Activated CD4-positive, alpha-beta T cell treated with anti-CD3 and anti-CD28 coated beads, Interleukin-2, amount 10 ng/mL, durations not matched to agents 24 days and 14 days (primary cell): Measurements from ENCODE around the gene CLIP1. TPM values are rescaled to one million over a fixed set of nuclear protein-coding genes. Genes with fewer than 3 reads are reported as not detected.
A peak's percentile ranks its signal among the peaks of the same experiment; 100 is the strongest.
"Not testable (repeated sequence)": the region's sequence is repeated elsewhere in the genome, so short reads cannot be mapped to it uniquely, and the experiment has no call there.

ENCODE experiments used
- DNase-seq: peaks from one replicate; pipeline ENCODE4 v3.0.0; 2022
- H3K27ac Mint-ChIP-seq: one replicate; pipeline ENCODE4 v1.8.0; 2022; ENCODE audit warnings: mild to moderate bottlenecking, mixed read lengths
- H3K27me3 Mint-ChIP-seq: one replicate; pipeline ENCODE4 v1.8.0; 2022; ENCODE audit warnings: mixed read lengths
- H3K36me3 Mint-ChIP-seq: one replicate; pipeline ENCODE4 v1.8.0; 2022; ENCODE audit warnings: low read depth, mild to moderate bottlenecking, mixed read lengths
- H3K4me1 Mint-ChIP-seq: one replicate; pipeline ENCODE4 v1.8.0; 2021; ENCODE audit warnings: mixed read lengths
- H3K4me3 Mint-ChIP-seq: one replicate; pipeline ENCODE4 v1.8.0; 2022; ENCODE audit warnings: mild to moderate bottlenecking, moderate library complexity, mixed read lengths
- H3K9me3 Mint-ChIP-seq: one replicate; pipeline ENCODE4 v1.8.0; 2021; ENCODE audit warnings: mixed read lengths
- intact Hi-C: fragments of 100-400 bp; cut with micrococcal nuclease; formaldehyde crosslinking; loops from one replicate; pipeline ENCODE4 v1.15.1; 2023
- total RNA-seq: library from RNA; stranded (reverse); gene quantifications from 2 replicates; pipeline ENCODE4 v1.2.3, GENCODE V29; 2022

Gene CLIP1
- total RNA-seq, 1 donor from 2014 or later, result 60.8 TPM

DNA sequence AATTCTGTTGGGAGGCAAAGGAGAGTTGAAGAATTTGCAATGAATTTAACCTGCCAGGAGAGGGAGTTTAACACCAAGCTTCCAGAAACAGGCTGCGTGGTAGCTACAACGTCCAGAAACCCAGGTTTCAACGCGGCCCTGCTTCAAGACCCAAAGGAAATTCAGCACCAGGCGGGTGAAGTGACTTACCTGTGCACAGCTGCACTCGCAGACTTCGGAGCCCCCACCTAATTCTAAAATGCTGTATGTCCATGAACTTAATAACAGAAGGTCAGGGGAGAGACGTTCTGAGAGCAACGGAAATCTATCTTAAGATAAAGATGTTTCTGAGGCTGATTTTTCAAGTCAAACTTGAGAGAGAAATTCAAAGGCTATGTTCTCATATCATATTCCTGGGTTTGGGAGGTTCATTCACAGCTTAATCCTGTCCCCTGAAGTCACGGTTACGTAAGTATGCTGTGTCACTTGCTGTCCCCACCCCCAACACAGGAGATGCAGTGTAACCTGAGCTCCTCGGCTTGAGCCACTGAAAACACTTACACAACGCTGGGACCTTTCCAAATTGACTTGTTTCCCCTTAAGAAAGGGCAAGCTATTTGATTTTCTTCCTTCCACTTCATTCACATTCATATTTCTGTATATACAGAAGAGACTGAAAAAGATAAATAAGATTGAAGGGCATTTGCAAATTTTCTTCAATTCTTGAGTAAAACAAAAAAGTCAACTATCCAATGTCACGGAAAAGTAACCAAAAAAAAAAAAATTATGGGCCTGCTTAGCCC, 22.7 kb downstream of the CLIP1 start:
- Mint-ChIP-seq H3K36me3 (peaks cover 13% of the 10 kb centered on the region), H3K4me3 (peak overlapping the region; percentile 71), H3K4me1 (peaks cover 34% of the 10 kb centered on the region), H3K27ac (peak overlapping the region; percentile 87), H3K27me3 (no peaks in the 10 kb centered on the region), H3K9me3 (no peaks in the 10 kb centered on the region)
- intact Hi-C loops, result loop anchor here (1.0 to 5.0 kb wide), 4 partner anchors 13 to 128 kb away; partner anchors contain the start of genes KNTC1 and RSRC2
- DNase-seq, result peak; percentile 86

DNA sequence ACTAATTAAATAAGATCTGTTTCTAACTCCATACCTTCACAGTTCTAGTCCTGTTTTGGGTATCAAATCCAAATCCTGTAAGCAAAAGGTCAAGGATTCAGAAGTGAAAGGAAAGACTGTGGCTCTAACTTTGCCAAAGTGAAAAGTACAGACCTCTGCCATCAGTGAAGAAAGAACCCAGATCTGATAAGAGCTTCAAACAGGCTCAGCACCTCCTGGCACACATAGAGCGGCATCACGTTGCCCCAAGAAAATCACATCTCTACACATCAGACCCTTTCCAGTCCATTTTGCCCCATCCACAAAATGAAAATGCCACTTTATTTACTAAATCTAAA, 23.2 kb downstream of the CLIP1 start:
- intact Hi-C loops, result loop anchor here (1.0 kb wide), 2 partner anchors 22 to 72 kb away; no protein-coding TSS in a partner anchor
- Mint-ChIP-seq H3K36me3 (peaks cover 13% of the 10 kb centered on the region), H3K4me1 (peaks cover 35% of the 10 kb centered on the region), H3K9me3 (no peaks in the 10 kb centered on the region), H3K27me3 (no peaks in the 10 kb centered on the region), H3K27ac (peak overlapping the region; percentile 81), H3K4me3 (peak overlapping the region; percentile 71)
- no peak for DNase-seq

DNA sequence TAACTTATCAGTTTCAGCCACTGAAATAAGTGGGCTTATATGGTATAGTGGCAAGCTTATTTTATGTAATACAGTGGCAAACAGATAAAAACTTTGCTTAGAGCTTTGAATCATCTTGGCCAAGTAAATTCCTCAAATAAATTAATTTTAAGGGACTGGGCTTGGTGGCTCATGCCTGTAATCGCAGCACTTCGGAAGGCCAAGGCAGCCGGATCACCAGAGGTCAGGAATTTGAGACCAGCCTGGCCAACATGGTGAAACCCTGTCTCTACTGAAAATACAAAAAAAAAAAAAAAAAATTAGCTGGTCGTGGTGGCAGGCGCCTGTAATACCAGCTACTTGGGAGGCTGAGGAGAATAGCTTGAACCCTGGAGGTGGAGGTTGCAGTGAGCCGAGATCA, 24.5 kb downstream of the CLIP1 start:
- H3K4me1 Mint-ChIP-seq, result peaks cover 33% of the 10 kb centered on the region
- DNase-seq, H3K9me3 Mint-ChIP-seq, H3K27me3 Mint-ChIP-seq, H3K36me3 Mint-ChIP-seq, H3K27ac Mint-ChIP-seq, H3K4me3 Mint-ChIP-seq, intact Hi-C loops: not testable (repeated sequence)

DNA sequence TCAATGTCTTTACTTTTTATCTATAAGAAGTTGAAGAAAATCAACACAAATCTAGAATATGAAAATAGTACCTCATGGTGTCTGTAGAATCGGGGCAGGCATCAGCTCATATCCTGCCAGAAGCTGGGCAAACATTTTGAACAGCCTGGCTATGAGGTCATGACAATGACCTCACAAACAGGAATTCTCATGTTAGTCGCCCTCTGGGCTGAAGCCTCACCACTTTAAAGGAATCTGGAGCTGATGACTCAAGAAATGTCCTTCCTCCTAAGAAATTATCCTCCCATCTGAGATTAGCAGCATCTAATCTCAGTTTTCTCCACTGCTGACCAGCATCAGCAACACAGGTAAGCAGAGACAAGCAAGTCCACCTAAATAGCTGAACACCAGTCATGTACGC, 27.1 kb downstream of the CLIP1 start:
- H3K9me3 Mint-ChIP-seq, result no peaks in the 10 kb centered on the region
- intact Hi-C loops, result no loop called here
- DNase-seq, result no peak
- no peak overlapping the region for H3K4me3 Mint-ChIP-seq
- H3K27me3 Mint-ChIP-seq, result no peaks in the 10 kb centered on the region
- peaks cover 5% of the 10 kb centered on the region for H3K36me3 Mint-ChIP-seq
- peaks cover 29% of the 10 kb centered on the region for H3K4me1 Mint-ChIP-seq
- H3K27ac Mint-ChIP-seq, result no peak overlapping the region

DNA sequence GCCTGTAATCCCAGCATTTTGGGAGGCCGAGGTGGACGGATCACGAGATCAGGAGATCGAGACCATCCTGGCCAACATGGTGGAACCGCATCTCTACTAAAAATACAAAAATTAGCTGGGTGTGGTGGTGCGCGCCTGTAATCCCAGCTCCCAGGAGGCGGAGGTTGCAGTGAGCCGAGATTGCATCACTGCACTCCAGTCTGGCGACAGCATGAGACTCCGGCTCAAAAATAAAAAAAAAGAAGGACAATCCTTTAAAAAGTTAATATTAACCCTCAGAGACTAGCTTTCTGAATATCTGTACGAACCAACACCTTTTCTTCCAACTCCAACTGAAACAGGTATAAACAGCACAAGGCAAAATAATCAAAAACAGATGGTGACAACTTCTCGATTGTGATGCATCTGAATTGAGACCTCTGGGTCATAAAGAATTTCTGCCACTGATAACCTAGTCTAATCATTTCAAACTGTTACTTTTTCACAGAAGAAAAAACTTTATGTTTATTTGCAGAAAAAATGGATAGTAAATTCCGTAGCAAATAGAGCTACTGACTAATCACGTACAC, 27.8 kb downstream of the CLIP1 start:
- intact Hi-C loops, result no loop called here
- Mint-ChIP-seq H3K4me3 (no peak overlapping the region), H3K4me1 (peaks cover 23% of the 10 kb centered on the region), H3K27ac (no peak overlapping the region), H3K27me3 (no peaks in the 10 kb centered on the region), H3K36me3 (peaks cover 5% of the 10 kb centered on the region), H3K9me3 (no peaks in the 10 kb centered on the region)
- DNase-seq, result no peak

DNA sequence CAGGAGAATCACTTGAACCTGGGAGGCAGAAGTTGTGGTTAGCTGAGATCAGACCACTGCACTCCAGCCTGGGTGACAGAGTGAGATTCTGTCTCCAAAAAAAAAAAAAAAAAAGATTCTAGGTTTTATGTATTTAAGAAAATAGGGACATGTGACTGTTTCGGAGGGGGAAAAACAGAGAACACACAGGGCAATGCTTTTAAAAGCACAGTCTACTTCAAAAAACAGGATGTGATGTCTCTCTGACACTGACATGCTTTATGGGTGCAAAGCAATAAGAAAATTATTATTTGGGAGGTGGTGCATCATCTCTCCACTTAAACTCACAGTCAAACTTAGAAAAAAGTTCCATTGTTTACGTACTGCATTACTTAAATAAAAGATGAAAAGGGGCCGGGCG, 28.7 kb downstream of the CLIP1 start:
- H3K4me3 Mint-ChIP-seq, result no peak overlapping the region
- H3K9me3 Mint-ChIP-seq, result no peaks in the 10 kb centered on the region
- peaks cover 15% of the 10 kb centered on the region for H3K4me1 Mint-ChIP-seq
- no peak for DNase-seq
- intact Hi-C loops, result no loop called here
- peaks cover 3% of the 10 kb centered on the region for H3K36me3 Mint-ChIP-seq
- no peak overlapping the region for H3K27ac Mint-ChIP-seq
- no peaks in the 10 kb centered on the region for H3K27me3 Mint-ChIP-seq

DNA sequence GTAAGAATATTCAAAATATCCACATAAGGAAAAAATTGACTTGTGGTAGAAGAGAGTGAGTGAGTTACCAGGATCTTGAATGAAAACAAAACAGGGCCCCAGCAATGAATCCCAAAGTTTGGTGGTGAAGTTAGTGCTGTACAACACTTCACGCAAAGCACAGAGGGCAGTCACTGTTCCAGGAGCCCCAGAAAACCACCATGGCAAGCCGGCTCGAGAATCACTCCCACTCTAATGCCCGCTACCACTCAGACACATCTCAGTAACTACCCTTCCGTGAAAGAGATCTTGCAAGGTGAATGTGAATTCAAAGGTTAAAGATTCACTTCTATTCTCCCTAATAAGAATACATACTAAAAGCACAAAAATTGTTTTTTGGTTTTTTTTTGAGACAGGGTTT, 30.1 kb downstream of the CLIP1 start:
- Mint-ChIP-seq H3K9me3 (no peaks in the 10 kb centered on the region), H3K4me1 (peaks cover 16% of the 10 kb centered on the region), H3K27me3 (no peaks in the 10 kb centered on the region), H3K4me3 (no peak overlapping the region), H3K27ac (no peak overlapping the region), H3K36me3 (peaks cover 3% of the 10 kb centered on the region)
- no peak for DNase-seq
- intact Hi-C loops, result no loop called here

DNA sequence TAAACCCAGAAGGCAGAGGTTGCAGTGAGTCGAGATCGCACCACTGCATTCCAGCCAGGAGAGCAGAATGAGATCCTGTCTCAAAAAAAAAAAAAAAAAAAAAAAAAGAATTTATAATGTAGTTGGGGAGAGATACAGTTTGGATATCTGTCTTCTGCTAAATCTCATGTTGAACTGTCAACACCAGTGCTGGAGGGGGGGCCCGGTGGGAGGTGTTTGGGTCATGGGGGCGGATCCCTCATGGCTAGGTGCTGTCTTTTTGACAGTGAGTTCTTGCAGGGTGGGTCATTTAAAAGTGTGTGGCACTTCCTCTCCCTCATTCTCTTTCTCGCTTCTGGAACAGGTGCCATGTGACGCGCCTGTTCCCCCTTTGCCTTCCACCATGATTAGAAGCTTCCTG, 32.8 kb downstream of the CLIP1 start:
- Mint-ChIP-seq H3K27me3 (no peaks in the 10 kb centered on the region), H3K4me1 (peaks cover 11% of the 10 kb centered on the region), H3K9me3 (no peaks in the 10 kb centered on the region), H3K4me3 (no peak overlapping the region), H3K36me3 (no peaks in the 10 kb centered on the region), H3K27ac (no peak overlapping the region)
- intact Hi-C loops, result no loop called here
- DNase-seq, result no peak

DNA sequence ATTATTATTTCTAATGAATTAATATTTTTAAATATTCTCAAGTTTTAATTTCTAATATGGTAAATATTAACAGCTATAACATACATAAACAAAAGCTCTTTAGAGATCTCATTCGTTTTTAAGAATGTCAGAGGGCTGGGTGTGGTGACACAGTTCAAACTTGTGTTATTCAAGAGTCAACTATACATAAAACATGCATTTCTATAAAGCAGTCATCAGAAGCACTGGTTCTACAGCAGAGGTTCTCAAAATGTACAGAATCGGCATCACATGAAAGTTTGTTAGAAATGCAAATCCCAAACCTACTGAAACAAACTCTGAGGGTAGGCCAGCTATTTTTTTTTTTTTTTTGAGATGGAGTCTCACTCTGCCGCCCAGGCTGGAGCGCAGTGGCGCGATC, 34.6 kb downstream of the CLIP1 start:
- no peak for DNase-seq
- intact Hi-C loops, result no loop called here
- Mint-ChIP-seq H3K36me3 (no peaks in the 10 kb centered on the region), H3K9me3 (no peaks in the 10 kb centered on the region), H3K4me3 (no peak overlapping the region), H3K4me1 (peaks cover 7% of the 10 kb centered on the region), H3K27me3 (no peaks in the 10 kb centered on the region), H3K27ac (no peak overlapping the region)

DNA sequence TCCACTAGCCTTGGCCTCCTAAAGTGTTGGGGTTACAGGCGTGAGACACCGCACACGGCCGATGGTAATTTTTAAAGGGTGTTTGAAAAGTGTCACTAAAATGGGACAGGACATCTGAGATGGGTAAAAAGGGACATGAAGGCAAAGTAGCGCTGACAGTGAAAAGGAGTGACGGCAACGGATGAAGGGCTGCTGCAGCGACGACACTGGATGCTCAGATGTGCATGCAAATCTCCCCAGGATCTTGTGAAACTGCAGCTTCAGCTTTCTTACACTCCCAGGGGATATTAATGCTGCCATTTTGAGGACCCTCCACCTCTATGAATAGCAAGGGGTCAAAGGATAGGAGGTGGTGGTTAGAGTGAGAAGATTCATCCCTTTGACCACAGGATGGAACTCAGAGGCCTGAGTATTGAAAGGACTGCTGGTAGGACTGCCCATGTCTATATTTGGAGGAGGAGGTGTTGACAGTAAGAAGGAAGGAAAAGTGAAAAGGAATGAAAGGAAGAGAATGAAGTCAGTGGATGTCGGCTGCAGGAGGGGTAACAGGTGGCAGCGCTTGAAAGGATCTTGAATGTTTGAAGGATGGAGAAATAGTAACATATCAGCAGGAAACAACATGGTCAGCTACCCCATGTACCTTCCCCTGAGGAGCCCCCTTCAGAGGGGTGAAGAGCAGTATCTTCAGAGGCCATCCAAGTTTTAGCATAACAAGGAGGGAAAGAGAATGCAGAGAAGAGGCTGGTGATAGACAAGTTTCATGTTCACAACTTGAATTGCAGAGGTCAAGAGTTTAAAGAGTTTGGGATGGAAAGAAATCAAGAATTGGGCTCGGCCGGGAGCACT, 37.1 kb downstream of the CLIP1 start:
- no peaks in the 10 kb centered on the region for H3K9me3 Mint-ChIP-seq
- H3K36me3 Mint-ChIP-seq, result peaks cover 3% of the 10 kb centered on the region
- no peak for DNase-seq
- H3K27ac Mint-ChIP-seq, result no peak overlapping the region
- intact Hi-C loops, result no loop called here
- no peaks in the 10 kb centered on the region for H3K27me3 Mint-ChIP-seq
- H3K4me3 Mint-ChIP-seq, result no peak overlapping the region
- H3K4me1 Mint-ChIP-seq, result peaks cover 8% of the 10 kb centered on the region

DNA sequence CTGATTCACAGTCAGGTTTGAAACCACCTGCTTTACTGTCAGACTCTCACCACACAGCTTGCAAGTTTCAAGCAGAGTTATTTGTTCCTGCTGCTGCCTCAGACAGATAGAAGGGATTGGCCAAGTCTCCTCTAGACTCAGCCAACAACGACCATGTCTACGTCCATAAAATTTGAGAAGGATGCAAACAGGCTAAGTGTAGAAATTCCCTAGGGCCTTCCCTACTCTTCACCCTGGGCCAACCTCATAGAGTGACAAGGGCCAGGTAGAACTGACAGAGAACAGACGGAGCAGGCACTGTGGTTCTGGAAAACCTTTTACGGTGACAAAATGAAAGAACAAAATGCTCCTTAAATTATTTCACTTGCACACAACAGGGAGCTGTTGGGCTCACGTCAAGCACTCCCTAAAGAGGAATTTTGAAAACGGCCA, 39.5 kb downstream of the CLIP1 start:
- H3K36me3 Mint-ChIP-seq, result peaks cover 12% of the 10 kb centered on the region
- no peak for DNase-seq
- intact Hi-C loops, result no loop called here
- no peaks in the 10 kb centered on the region for H3K27me3 Mint-ChIP-seq
- H3K27ac Mint-ChIP-seq, result no peak overlapping the region
- H3K4me3 Mint-ChIP-seq, result no peak overlapping the region
- peaks cover 8% of the 10 kb centered on the region for H3K4me1 Mint-ChIP-seq
- no peaks in the 10 kb centered on the region for H3K9me3 Mint-ChIP-seq

DNA sequence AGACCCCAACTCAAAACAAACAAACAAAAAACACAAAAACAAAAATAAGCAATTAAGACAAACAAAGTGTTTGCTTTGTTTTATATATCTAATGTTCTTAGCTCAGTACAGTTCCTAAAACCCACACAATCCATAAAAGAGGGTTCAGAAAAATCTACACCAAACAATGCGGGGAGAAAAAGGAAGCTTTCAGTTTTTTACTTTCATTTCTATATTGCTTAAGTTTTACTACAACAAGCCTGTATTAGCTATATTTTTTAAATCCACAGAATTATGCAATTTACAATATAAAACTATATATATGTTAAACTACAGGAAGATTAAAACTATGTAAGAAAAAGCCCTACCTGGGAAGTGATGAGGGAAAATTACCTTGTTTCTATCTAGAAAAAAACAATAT, 41.4 kb downstream of the CLIP1 start:
- Mint-ChIP-seq H3K27me3 (no peaks in the 10 kb centered on the region), H3K9me3 (no peaks in the 10 kb centered on the region), H3K4me3 (no peak overlapping the region), H3K36me3 (peaks cover 19% of the 10 kb centered on the region), H3K27ac (peak overlapping the region; percentile 51), H3K4me1 (peaks cover 6% of the 10 kb centered on the region)
- DNase-seq, result no peak
- intact Hi-C loops, result no loop called here

DNA sequence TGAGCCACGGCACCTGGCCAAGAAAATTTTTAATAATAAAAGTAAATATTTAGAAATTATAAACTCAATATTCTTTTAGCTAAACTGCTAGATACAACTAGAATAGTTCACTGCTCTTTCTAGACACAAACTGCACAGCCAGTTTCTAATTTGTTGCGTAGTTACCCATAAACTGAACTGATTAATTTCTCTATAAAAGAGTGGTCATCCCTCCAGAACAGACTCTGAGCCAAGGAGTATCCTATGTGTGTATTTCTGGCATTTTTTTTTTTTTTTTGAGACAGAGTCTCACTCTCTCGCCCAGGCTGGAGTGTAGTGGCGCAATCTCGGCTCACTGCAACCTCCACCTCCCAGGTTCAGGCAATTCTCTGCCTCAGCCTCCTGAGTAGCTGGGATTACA, 45.7 kb downstream of the CLIP1 start:
- H3K27ac Mint-ChIP-seq, H3K27me3 Mint-ChIP-seq, DNase-seq, H3K9me3 Mint-ChIP-seq, H3K4me1 Mint-ChIP-seq, intact Hi-C loops, H3K4me3 Mint-ChIP-seq: not testable (repeated sequence)
- H3K36me3 Mint-ChIP-seq, result peaks cover 28% of the 10 kb centered on the region

DNA sequence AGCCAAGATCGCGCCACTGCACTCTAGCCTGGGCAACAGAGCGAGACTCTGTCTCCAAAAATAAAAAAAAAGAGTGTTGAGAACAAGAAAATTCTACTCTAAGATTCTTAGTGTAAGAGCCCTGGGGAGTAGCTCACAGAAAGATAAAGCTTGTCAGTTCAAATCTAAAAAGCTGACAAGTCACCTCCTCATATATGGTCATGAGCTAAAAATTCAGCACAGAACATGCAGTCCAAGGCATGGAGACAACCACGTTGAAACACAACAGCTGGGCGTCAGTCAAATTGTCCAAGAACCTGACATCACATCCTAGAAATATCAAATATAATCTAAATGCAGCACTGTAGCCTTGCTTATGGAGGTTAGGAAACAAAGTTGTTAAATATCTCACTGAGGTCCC, 47.8 kb downstream of the CLIP1 start:
- no peak for DNase-seq
- H3K27me3 Mint-ChIP-seq, result no peaks in the 10 kb centered on the region
- peaks cover 32% of the 10 kb centered on the region for H3K36me3 Mint-ChIP-seq
- intact Hi-C loops, result no loop called here
- no peak overlapping the region for H3K27ac Mint-ChIP-seq
- no peak overlapping the region for H3K4me3 Mint-ChIP-seq
- H3K9me3 Mint-ChIP-seq, result no peaks in the 10 kb centered on the region
- peaks cover 7% of the 10 kb centered on the region for H3K4me1 Mint-ChIP-seq
